Testis (tissue), 3 donors: ENCODE results near the gene EHMT2. TPM values are rescaled to one million over a fixed set of nuclear protein-coding genes. Genes with fewer than 3 reads are reported as not detected.

Source experiments
- DNase-seq: peaks from one replicate; pipeline ENCODE4 v3.0.0-alpha.2; 2019
- H3K27ac ChIP-seq, 2 donors: fragments of 200-600 bp; sonication (generic); one replicate each; pipeline ENCODE4 v1.5.1; 2019
- H3K27me3 ChIP-seq: fragments of 200-600 bp; sonication (generic); one replicate; pipeline ENCODE4 v1.5.1; 2019
- H3K36me3 ChIP-seq: fragments of 200-600 bp; sonication (generic); one replicate; pipeline ENCODE4 v1.5.1; 2017; ENCODE audit warnings: low read depth; ENCODE audit errors: missing control alignments
- H3K4me1 ChIP-seq: fragments of 200-600 bp; sonication (generic); one replicate; pipeline ENCODE4 v1.5.1; 2019
- H3K4me3 ChIP-seq, 2 donors: fragments of 200-600 bp; sonication (generic); one replicate each; pipeline ENCODE4 v1.5.1; 2017 to 2019
- H3K9me3 ChIP-seq: fragments of 200-600 bp; sonication (generic); one replicate; pipeline ENCODE4 v1.5.1; 2017
- CTCF ChIP-seq, 3 experiments: fragments of 450-650 bp in 2 of 3; fragments of 200-600 bp in 1 of 3; sonication (generic) in 1 of 3; IDR thresholded peaks; one replicate each; pipeline ENCODE4 v1.5.1; 2016 to 2019; ENCODE audit warnings: antibody characterized with exemption in 3 of 3, mild to moderate bottlenecking in 2 of 3, moderate library complexity in 1 of 3
- POLR2A ChIP-seq: fragments of 450-650 bp; IDR thresholded peaks from one replicate; pipeline ENCODE4 v1.6.1; 2017; ENCODE audit warnings: antibody characterized with exemption, mild to moderate bottlenecking, moderate library complexity
- WGBS, 2 donors: methylation state at CpG; one replicate each; pipeline ENCODE4 v1.1.5; 2018; 5-methylcytosine and 5-hydroxymethylcytosine counted together
- intact Hi-C: fragments of 100-400 bp; cut with DNase I; formaldehyde crosslinking; loops from one replicate; pipeline ENCODE4 v1.15.1; 2023; ENCODE audit warnings: low total_unique reads
- polyA plus RNA-seq: library from polyadenylated mRNA; stranded (reverse); fragments of 350-450 nt; fragmentation: Illumina TruSeq; extraction: RNeasy Lipid Tissue Mini Kit (QIAGEN cat#74804); gene quantifications from one replicate; pipeline ENCODE4 v1.2.3, GENCODE V29; 2014; ENCODE audit warnings: low read depth, low replicate concordance; ENCODE audit not compliant: insufficient read depth
- total RNA-seq, 2 donors: library from RNA; depleted of rRNA; stranded (reverse); fragments of >200 nt; gene quantifications; one replicate each; pipeline ENCODE4 v1.2.3, GENCODE V29; 2016

The EHMT2 gene
- total and polyA plus RNA-seq, 3 donors from 2014 or later, result 82.2 to 106 (median 102) TPM

- Histone ChIP-seq H3K4me3 (no peak overlapping the region), H3K27ac (no peak overlapping the region), H3K27me3 (no peaks in the 10 kb centered on the region), H3K4me1 (no peaks in the 10 kb centered on the region), H3K9me3 (no peaks in the 10 kb centered on the region), H3K36me3 (no peaks in the 10 kb centered on the region)
- intact Hi-C loops, result no loop called here
- peak; percentile 36 for DNase-seq
- WGBS, 2 donors, result 40% methylated on average over 3 of the region's 3 CpGs; no CpG with 5 or more reads in 1 of the 2 donors
- no peak for TF ChIP-seq CTCF (IDR thresholded peaks at IDR 0.05)
- no peak for TF ChIP-seq POLR2A
Observed at GRCh38 chr6:31877125-31877650, 20.3 kb downstream of the EHMT2 start.

- H3K9me3 ChIP-seq, result no peaks in the 10 kb centered on the region
- no peaks in the 10 kb centered on the region for H3K4me1 ChIP-seq
- H3K27ac ChIP-seq, result no peak overlapping the region
- TF ChIP-seq POLR2A (no peak), CTCF (IDR thresholded peaks at IDR 0.05) (no peak)
- intact Hi-C loops, result no loop called here
- H3K4me3 ChIP-seq, result no peak overlapping the region
- H3K27me3 ChIP-seq, result no peaks in the 10 kb centered on the region
- no peaks in the 10 kb centered on the region for H3K36me3 ChIP-seq
- no peak for DNase-seq
- 87 to 94% methylated on average over 7 of the region's 7 CpGs for WGBS, 2 donors
Observed at GRCh38 chr6:31876357-31876756, 21.1 kb downstream of the EHMT2 start.

DNA sequence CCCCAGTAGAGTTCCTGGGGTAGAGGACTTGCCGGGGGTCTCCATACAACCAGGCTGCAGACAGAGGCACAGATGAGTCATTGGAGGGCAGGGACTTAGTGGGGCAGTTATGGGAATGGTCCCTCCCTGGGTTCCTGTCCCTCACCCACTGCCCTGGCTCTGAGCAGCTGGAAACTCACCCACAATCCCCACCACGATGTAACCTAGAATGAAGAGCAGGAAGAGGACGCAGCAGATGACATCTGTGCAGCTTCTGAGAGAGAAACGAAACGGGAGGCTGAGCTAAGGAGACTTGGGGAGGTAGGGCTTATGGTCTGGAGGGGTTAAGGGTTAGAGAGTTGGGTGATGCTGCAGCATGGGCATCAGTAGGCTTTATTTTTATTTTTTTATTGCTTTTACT lies 21.6 kb downstream of the EHMT2 start:
- WGBS, 2 donors, result 81 to 83% methylated on average over 5 of the region's 5 CpGs
- H3K9me3 ChIP-seq, result no peaks in the 10 kb centered on the region
- no peaks in the 10 kb centered on the region for H3K27me3 ChIP-seq
- no peaks in the 10 kb centered on the region for H3K36me3 ChIP-seq
- TF ChIP-seq CTCF (IDR thresholded peaks at IDR 0.05) (no peak), POLR2A (no peak)
- H3K4me3 ChIP-seq, result no peak overlapping the region
- no peak for DNase-seq
- intact Hi-C loops, result no loop called here
- no peaks in the 10 kb centered on the region for H3K4me1 ChIP-seq
- H3K27ac ChIP-seq, result no peak overlapping the region

DNA sequence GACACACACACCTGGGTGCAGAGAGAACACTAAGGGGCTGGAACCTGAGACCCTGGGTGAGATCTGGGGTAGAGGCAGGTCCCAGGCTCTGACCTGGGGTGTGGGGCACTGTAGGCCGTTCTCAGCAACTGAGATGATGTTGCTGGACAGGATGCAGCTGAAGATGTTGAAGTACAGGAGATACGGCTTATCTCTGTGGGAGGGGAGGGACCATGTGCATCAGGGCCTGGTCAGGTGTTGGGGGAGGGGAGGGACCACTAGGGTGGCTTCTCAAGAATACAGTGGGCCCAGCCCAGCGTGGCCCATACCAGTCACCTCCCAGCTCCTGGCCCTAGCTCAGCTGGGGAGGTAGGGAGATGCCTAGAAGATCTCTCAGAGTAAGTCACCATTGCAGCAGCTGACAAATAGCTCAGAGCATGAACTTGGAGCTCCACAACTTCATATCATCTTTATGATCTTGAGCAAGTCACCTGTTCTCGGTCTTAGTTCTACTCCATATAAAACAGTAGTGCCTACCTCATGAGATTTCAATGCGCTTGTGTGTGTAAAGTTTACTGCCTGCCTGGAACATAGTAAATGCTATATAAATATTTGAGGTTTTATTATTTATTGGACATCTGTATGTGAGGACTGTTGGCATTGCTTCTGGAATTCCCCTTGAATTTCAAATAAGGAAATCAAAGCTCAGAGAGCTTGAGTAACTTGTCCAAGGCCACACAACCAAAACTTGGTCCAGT lies 22.5 kb downstream of the EHMT2 start:
- Histone ChIP-seq H3K4me1 (no peaks in the 10 kb centered on the region), H3K9me3 (no peaks in the 10 kb centered on the region), H3K36me3 (no peaks in the 10 kb centered on the region), H3K4me3 (no peak overlapping the region), H3K27me3 (no peaks in the 10 kb centered on the region), H3K27ac (no peak overlapping the region)
- TF ChIP-seq POLR2A (no peak), CTCF (IDR thresholded peaks at IDR 0.05) (no peak)
- intact Hi-C loops, result no loop called here
- DNase-seq, result no peak
- WGBS, 2 donors, result 74 to 92% methylated on average over 4 to 5 of the region's 5 CpGs
